GM18873 (cell line): ENCODE data around the gene COL8A2.
A peak's percentile ranks its signal among the peaks of the same experiment; 100 is the strongest.

Experiments
- ATAC-seq: cut with Tn5 transposase; IDR thresholded peaks from one replicate; pipeline ENCODE4 v1.9.1; 2021; ENCODE audit warnings: mild to moderate bottlenecking, moderate library complexity, moderate number of reproducible peaks; ENCODE audit not compliant: unreplicated experiment, low FRiP score

COL8A2 gene

GRCh38 chr1:36093226-36093625 lies 31.8 kb downstream of the COL8A2 start:
- ATAC-seq: no peak

GRCh38 chr1:36092798-36093185 lies 32.2 kb downstream of the COL8A2 start:
- no peak for ATAC-seq

- no peak for ATAC-seq
Observed at GRCh38 chr1:36092166-36092797, 32.7 kb downstream of the COL8A2 start.

DNA sequence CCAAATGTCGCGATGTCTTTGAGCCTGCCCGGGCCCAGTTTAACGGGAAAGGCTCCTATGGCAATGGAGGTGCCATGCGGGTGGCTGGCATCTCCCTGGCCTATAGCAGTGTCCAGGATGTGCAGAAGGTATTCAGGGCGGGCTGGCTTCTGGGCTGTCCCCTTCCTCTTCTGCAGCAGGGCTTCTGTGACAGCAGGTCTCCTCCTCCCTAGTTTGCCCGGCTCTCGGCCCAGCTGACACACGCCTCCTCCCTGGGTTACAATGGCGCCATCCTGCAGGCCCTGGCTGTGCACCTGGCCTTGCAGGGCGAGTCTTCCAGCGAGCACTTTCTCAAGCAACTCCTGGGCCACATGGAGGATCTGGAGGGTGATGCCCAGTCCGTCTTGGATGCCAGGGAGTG lies 33.3 kb downstream of the COL8A2 start:
- ATAC-seq: no peak

- no peak for ATAC-seq
Observed at GRCh38 chr1:36091141-36091540, 33.9 kb downstream of the COL8A2 start.

DNA sequence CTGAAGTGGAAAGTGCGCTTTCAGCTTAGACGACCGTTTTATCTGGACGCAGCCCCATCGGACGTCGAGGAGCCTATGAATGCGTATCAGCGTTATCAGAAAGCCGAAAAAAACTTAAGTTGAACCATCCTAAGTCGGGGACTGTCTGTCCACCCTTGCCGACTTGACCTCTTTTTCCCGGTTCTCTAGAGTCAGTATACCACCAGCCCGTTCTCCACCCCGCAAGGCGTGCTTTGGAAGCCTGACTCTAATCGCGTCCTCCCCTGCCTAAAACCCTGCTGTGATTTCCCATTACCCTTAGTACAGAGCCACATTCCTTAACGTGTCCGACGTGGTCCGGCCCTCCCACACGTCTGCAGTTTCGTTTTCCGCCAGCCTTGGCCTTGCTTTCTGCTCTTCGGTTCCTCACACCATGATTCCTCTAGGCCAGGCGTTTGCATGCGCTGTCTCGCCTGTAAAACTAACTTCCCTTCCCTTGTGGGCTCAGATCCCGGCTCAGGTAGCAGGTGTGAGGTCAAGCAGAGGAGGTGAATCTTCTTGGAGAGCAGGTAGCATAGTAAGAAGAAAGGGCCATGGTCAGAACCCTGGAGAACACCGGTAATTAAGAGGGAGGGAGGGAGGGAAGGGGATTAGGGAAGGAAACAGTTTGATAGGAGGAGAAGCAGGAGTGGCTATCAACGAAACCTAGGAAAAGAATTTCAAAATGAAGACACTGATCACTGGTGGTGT lies 35.5 kb downstream of the COL8A2 start:
- no peak for ATAC-seq

- peak; percentile 69 for ATAC-seq
Observed at GRCh38 chr1:36088577-36089392, 36.2 kb downstream of the COL8A2 start, which contains the start of gene ADPRS. Gene ADPRS (plus strand): TSS chr1:36088892. CDS start chr1:36088905, 13 bp downstream.

DNA sequence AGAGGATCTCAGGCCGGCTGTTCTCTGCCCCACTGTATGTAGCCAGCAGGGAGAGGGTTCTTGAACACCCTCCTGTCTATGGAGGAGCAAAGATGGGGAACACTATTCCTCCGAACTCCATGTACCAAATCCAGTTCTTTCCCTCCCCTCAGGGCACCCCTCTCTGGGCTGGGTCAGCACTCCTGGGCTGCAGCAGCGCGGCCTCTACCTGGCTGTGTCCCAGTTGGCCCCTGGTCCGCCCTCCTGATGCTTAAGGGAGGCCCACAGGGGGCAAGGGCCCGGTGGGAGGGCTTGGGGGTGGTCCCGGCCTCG lies 36.8 kb downstream of the COL8A2 start:
- no peak for ATAC-seq

GRCh38 chr1:36087233-36088123 lies 37.5 kb downstream of the COL8A2 start:
- no peak for ATAC-seq

DNA sequence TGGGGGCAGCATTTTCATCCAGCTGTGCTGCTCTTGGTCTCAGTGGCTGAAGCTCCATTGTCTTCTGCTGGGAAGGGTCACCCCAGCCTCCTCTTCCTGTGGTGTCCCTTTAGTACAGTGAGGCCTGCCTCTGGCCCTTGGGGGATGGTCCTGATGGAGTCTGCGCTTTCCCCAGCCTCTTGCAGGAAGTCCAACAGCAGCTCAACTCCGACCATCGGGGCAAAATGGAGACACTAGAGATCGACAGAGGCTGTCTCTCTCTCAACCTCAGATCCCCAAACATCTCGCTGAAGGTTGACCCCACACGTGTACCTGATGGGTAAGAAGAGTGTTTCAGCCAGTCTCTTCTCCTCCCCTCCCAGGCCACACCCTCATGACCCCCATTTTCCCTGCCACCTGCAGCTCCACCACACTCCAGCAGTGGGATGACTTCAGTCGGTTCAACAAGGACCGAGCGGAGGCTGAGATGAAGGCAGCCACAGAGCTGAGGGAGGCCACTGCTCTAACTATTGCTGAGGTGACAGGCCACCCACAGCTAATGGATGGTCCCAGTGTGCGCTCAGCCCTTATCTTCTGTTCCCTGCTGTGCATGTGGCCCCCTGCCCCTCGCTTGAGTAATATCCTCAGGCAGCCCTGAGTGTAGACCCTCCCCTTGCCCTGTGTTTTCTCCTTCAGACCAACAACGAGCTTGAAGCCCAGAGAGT lies 38.3 kb downstream of the COL8A2 start:
- no peak for ATAC-seq

GRCh38 chr1:36085686-36086526 lies 39.1 kb downstream of the COL8A2 start:
- ATAC-seq: no peak

DNA sequence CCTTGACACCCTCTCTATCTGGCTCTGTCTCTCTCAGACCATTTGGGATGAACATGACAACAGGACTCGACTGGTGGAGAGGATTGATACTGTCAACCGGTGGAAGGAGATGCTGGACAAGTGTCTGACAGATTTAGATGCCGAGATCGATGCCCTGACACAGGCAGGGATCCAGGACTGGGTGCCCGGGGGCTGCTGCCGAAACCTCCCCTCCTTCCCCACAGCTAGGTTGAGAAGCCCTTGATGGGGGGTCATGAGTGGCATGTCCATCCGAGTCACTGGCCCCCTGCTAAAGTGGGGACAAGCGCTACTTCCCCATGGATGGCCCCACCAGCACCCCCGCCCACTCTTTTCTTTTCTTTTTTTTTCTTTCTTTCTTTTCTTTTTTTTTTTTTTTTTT lies 39.9 kb downstream of the COL8A2 start:
- ATAC-seq: no peak

GRCh38 chr1:36084497-36085115 lies 40.4 kb downstream of the COL8A2 start:
- no peak for ATAC-seq

GRCh38 chr1:36083635-36084496 lies 41.2 kb downstream of the COL8A2 start, which contains the start of gene TEKT2:
Gene TEKT2 (plus strand): TSS chr1:36084094. CDS start chr1:36084922, 828 bp downstream.
- no peak for ATAC-seq

GRCh38 chr1:36083219-36083618 lies 41.8 kb downstream of the COL8A2 start:
- no peak for ATAC-seq

DNA sequence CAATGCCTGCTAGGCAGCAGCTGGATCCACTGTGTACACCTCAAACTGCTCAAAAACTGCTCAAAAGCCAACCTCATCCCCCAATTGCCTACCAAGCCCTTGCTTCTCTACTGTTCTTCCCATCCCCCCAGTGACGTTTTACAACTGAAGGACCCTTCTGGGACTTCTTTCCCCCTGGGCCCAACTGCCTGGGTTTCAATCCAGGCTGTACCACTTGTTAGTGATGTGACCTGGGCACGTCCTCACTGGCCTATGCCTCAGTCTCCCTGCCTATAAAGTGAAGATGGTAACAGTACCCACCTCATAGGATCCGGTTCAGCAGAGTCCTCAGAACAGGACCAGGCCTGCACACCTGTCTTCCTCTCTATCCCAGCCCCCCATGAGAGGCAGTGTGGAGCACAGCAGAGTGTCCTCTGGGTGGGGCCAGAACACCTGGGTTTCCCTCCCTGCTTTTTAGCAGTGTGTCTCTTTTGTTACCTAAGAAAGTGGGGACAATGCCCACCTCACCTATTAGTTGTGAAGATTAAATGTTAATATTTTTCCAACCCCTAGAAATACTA lies 43.0 kb downstream of the COL8A2 start:
- ATAC-seq: no peak

- ATAC-seq: no peak
Observed at GRCh38 chr1:36080801-36081200, 44.2 kb downstream of the COL8A2 start.
